Esophagus muscularis mucosa (tissue), 3 donors: ENCODE results near the gene HERC4.

ENCODE experiments used
- CTCF ChIP-seq, 3 experiments: fragments of 200-600 bp in 2 of 3; fragments of 450-650 bp in 1 of 3; sonication (generic) in 2 of 3; IDR thresholded peaks; one replicate each; pipeline ENCODE4 v1.5.1; 2017 to 2019; ENCODE audit warnings: antibody characterized with exemption in 3 of 3, mild to moderate bottlenecking in 2 of 3, moderate library complexity in 1 of 3
- POLR2A ChIP-seq: fragments of 450-650 bp; IDR thresholded peaks from one replicate; pipeline ENCODE4 v1.6.1; 2017; ENCODE audit warnings: antibody characterized with exemption, moderate library complexity, mild to moderate bottlenecking, low read depth

- TF ChIP-seq POLR2A, result no peak
- TF ChIP-seq CTCF (IDR thresholded peaks at IDR 0.05), result no peak
These were observed 131.2 kb downstream of the HERC4 start for GRCh38 chr10:67943917-67944316.
